Adrenal gland (tissue), 12 donors: Measurements from ENCODE around the gene HP. TPM values are rescaled to one million over a fixed set of nuclear protein-coding genes. Genes with fewer than 3 reads are reported as not detected.
"Not testable (repeated sequence)": the region's sequence is repeated elsewhere in the genome, so short reads cannot be mapped to it uniquely, and the experiment has no call there.

ENCODE experiments used
- DNase-seq, 7 donors: peaks; one replicate each; pipeline ENCODE4 v3.0.0-alpha.2; 2019 to 2020
- H3K27ac ChIP-seq, 5 donors: fragments of 200-600 bp; sonication (generic) in 4 of 5; 1 replicate in 3 of 5; 2 replicates in 2 of 5; pipeline versions ENCODE4 v1.5.1 to v1.8.0; 2016 to 2020; ENCODE audit warnings: mild to moderate bottlenecking in 1 of 5
- H3K27me3 ChIP-seq: fragments of 200-600 bp; 2 replicates; pipeline ENCODE4 v1.8.0; 2021
- H3K36me3 ChIP-seq, 2 donors: fragments of 200-600 bp; replicated peaks in 1 of 2; 1 replicate in 1 of 2; 2 replicates in 1 of 2; pipeline versions ENCODE4 v1.5.1 to v1.8.0; 2018 to 2022
- H3K4me1 ChIP-seq, 2 donors: fragments of 200-600 bp; replicated peaks in 1 of 2; 1 replicate in 1 of 2; 2 replicates in 1 of 2; pipeline versions ENCODE4 v1.5.1 to v1.8.0; 2018 to 2021
- H3K4me3 ChIP-seq, 4 donors: fragments of 200-600 bp; sonication (generic) in 3 of 4; one replicate each; pipeline ENCODE4 v1.5.1; 2016 to 2018
- H3K9me3 ChIP-seq, 3 donors: fragments of 200-600 bp; sonication (generic) in 1 of 3; replicated peaks in 1 of 3; 1 replicate in 2 of 3; 2 replicates in 1 of 3; pipeline versions ENCODE4 v1.5.1 to v1.8.0; 2016 to 2021
- CTCF ChIP-seq, 6 experiments: fragments of 450-650 bp in 4 of 6; fragments of 200-600 bp in 2 of 6; sonication (generic) in 1 of 6; IDR thresholded peaks; 1 replicate in 5 of 6; 2 replicates in 1 of 6; pipeline versions ENCODE4 v1.5.1 to v1.8.0; 2016 to 2021; ENCODE audit warnings: antibody characterized with exemption in 6 of 6, mild to moderate bottlenecking in 2 of 6, moderate library complexity in 1 of 6
- POLR2A ChIP-seq, 2 donors: fragments of 450-650 bp; IDR thresholded peaks; one replicate each; pipeline ENCODE4 v1.6.1; 2017; ENCODE audit warnings: antibody characterized with exemption in 2 of 2, mild to moderate bottlenecking in 2 of 2, moderate library complexity in 1 of 2
- WGBS, 4 donors: extraction: QIAGEN DNeasy Blood & Tissue Kit in 2 of 4; methylation state at CpG; one replicate each; pipeline versions ENCODE4 v1.1.5 to v1.1.7; 2013 to 2017; 5-methylcytosine and 5-hydroxymethylcytosine counted together
- intact Hi-C, 2 donors: fragments of 100-400 bp; cut with DNase I; formaldehyde crosslinking; loops; one replicate each; pipeline versions ENCODE4 v1.14.1 to v1.15.0; 2022 to 2023
- polyA plus RNA-seq, 3 donors: library from polyadenylated mRNA; stranded (reverse); fragments of 200-250 nt in 2 of 3; fragments of 350-450 nt in 1 of 3; fragmentation: Illumina TruSeq in 1 of 3; extraction: RNeasy Lipid Tissue Mini Kit (QIAGEN cat#74804) in 1 of 3; gene quantifications; one replicate each; pipeline ENCODE4 v1.2.3, GENCODE V29; 2013 to 2014
- total RNA-seq, 9 donors: library from RNA; depleted of rRNA in 4 of 9; stranded (reverse); fragments of >200 nt in 4 of 9; fragments of 120-200 nt in 1 of 9; fragmentation: NEBNext Ultra II Directional in 1 of 9; extraction: Animal tissue kit (Norgen Biotek cat#: 25700) in 1 of 9; gene quantifications; one replicate each; pipeline versions ENCODE4 v1.1.0 to v1.2.4, GENCODE V29; 2013 to 2023
- donor health status: healthy with polysubstance abuse.
- donor health status: Bipolar disorder and iron deficiency.
- donor health status: DM: yes; HTN: yes; CAD: no.
- donor health status: DM: no; HTN: no; CAD: no.
- donor health status: DM: no; HTN: no; CAD: no.
- donor health status: DM: yes; HTN: yes; CAD: no.

HP gene
- total and polyA plus RNA-seq, 12 donors: 0.28 to 113 (median 9.9) TPM

GRCh38 chr16:72068930-72069329 is 14.6 kb downstream of the HP start:
- WGBS, 4 donors: 61 to 74% (median 64%) methylated on average over 4 of the region's 4 CpGs
- no peaks in the 10 kb centered on the region for H3K27me3 ChIP-seq
- H3K4me3 ChIP-seq: no peak overlapping the region
- no peaks in the 10 kb centered on the region for H3K9me3 ChIP-seq
- intact Hi-C loops: no loop called here
- no peaks in the 10 kb centered on the region for H3K36me3 ChIP-seq
- H3K27ac ChIP-seq: peak overlapping the region in 1 of 5 donors; percentile 2
- DNase-seq: no peak
- TF ChIP-seq POLR2A (IDR thresholded peaks at IDR 0.05) (no peak), CTCF (IDR thresholded peaks at IDR 0.05) (no peak)
- H3K4me1 ChIP-seq: peaks cover 0 to 5% of the 10 kb centered on the region in 2 donors

- 36 to 38% (median 37%) methylated on average over 12 of the region's 12 CpGs for WGBS, 4 donors
- H3K36me3 ChIP-seq: no peaks in the 10 kb centered on the region
- H3K4me3 ChIP-seq: no peak overlapping the region
- intact Hi-C loops: no loop called here
- peak in 1 of 2 donors; percentile 6 for TF ChIP-seq POLR2A (IDR thresholded peaks at IDR 0.05)
- no peak for TF ChIP-seq CTCF (IDR thresholded peaks at IDR 0.05)
- H3K9me3 ChIP-seq: no peaks in the 10 kb centered on the region
- H3K27ac ChIP-seq: peak overlapping the region in 3 of 5 donors; percentile 17 to 61 (median 31)
- peak in 6 of 7 donors; percentile 12 to 58 (median 44) for DNase-seq
- H3K4me1 ChIP-seq: peaks cover 0 to 5% of the 10 kb centered on the region in 2 donors
- no peaks in the 10 kb centered on the region for H3K27me3 ChIP-seq
These were observed 18.4 kb downstream of the HP start for GRCh38 chr16:72072514-72073342.

DNA sequence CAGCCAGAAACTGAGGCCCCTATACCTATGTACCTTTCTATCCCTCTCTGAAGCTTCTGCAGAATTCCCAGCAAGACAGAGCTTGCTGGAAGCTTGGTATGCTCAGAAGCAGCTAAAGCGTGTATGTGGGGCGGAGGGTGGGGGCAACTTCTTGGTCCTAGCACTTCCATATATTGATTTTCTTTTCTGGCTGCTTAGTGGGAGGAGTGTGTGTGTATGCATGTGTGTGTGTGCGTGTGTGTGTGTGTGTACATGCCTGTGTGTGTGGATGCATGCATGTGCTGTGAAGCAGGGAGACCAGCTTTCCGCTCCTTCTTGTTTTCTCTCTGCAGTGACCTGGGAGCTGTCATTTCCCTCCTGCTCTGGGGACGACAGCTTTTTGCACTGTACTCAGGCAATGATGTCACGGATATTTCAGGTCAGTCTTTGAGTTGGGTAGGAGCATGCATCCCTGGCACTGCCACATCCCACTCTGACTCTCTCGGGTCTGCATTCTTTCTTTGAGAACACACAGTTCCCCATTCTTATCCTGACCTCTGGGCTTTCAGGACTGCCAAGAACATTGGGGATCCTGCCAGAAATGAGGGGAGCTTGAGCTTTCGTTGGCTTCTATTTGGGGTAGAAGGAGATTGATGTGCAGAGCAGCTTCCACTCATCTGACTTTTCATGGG is 19.4 kb downstream of the HP start:
- TF ChIP-seq POLR2A (IDR thresholded peaks at IDR 0.05) (no peak), CTCF (IDR thresholded peaks at IDR 0.05) (no peak)
- Histone ChIP-seq H3K4me1 (peaks cover 0 to 5% of the 10 kb centered on the region in 2 donors), H3K27ac (peak overlapping the region in 3 of 5 donors; percentile 17 to 61 (median 31)), H3K27me3 (no peaks in the 10 kb centered on the region), H3K4me3 (no peak overlapping the region), H3K9me3 (no peaks in the 10 kb centered on the region), H3K36me3 (no peaks in the 10 kb centered on the region)
- peak in 5 of 7 donors; percentile 22 to 57 (median 28) for DNase-seq
- 72 to 79% (median 77%) methylated on average over 8 of the region's 8 CpGs for WGBS, 4 donors
- intact Hi-C loops: no loop called here

DNA sequence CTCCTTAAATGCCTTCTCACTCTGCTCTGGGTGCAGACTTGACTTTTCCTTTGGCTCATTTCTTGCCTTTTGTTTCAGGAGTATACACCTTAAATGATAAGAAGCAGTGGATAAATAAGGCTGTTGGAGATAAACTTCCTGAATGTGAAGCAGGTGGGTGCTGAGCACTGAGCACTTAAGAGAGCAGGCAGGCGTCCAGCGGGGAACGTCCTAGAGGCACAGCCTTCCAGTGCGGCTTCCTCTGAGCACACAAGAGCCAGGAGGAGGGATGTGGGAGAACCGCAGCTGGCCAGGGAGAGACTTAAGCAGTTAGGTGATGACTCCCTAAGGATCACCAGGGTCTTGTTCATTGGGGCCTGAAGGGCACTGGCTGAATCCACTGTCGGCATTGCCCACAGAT is 20.8 kb downstream of the HP start:
- intact Hi-C loops, H3K27ac ChIP-seq, H3K27me3 ChIP-seq, H3K36me3 ChIP-seq, H3K4me1 ChIP-seq, H3K9me3 ChIP-seq, DNase-seq, H3K4me3 ChIP-seq: not testable (repeated sequence)
- 54 to 76% (median 66%) methylated on average over 2 of the region's 6 CpGs; no CpG with 5 or more reads in 1 of the 4 donors for WGBS, 4 donors

DNA sequence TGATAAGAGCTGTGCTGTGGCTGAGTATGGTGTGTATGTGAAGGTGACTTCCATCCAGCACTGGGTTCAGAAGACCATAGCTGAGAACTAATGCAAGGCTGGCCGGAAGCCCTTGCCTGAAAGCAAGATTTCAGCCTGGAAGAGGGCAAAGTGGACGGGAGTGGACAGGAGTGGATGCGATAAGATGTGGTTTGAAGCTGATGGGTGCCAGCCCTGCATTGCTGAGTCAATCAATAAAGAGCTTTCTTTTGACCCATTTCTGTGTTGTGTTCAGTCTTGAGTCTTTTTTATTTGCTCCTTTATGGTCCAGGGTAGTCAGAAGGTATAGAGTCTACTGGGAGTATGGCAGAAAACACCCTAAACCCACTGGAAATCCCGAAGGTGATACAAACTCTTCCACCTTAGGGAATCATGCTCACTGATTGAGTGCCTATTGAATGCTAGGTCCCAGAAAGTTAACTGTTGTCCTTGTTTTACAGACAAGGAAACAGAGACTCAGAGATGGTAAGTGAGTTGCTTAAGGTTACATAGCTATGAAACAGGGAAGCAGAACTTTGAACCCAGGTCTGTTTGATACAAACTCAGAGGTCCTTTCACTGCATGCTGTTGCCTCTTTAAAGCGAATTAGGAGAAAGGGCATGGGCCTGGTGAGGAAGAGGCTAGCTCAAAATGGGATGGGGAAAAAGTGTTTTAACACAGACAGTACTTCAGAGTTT is 22.8 kb downstream of the HP start:
- H3K27me3 ChIP-seq, H3K27ac ChIP-seq, intact Hi-C loops, H3K4me3 ChIP-seq, H3K36me3 ChIP-seq, DNase-seq, H3K4me1 ChIP-seq, H3K9me3 ChIP-seq: not testable (repeated sequence)
- 92 to 100% (median 95%) methylated on average over 1 to 2 of the region's 5 CpGs for WGBS, 4 donors
